ENCODE data around the gene NDUFA8. TPM values are rescaled to one million over a fixed set of nuclear protein-coding genes. Genes with fewer than 3 reads are reported as not detected.

Gene NDUFA8
- polyA plus RNA-seq, 1 donor (not counting 4 experiments of a cell fraction or from before 2014, with no cell fraction given), result 105 TPM

DNA sequence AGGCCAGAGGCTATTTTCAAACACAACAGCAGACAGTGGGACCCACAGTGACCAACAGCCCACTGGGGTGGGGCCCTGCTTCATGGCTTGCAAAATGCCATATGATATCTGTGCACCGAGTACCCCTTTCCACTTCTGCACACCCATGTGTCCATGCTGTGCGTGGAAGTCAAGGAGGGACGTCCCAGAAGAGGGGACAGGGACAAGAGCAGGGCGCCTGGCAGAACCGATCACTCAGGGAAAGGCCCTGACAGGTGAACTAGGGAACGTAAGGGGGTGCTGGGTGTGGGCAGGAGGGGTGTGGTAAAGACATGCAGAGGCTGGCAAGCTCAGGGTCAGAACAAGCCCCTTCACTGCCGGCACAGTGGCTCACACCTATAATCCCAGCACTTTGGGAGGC is 58.8 kb downstream of the NDUFA8 start:
- H4K20me1 ChIP-seq (ENCODE audit: control insufficient read depth, extremely low read depth, insufficient read depth, low read length), result no peaks in the 10 kb centered on the region
- no peak overlapping the region for H3K27ac ChIP-seq (ENCODE audit: control insufficient read depth, insufficient read depth, low read length)
- no peaks in the 10 kb centered on the region for H3K27me3 ChIP-seq (ENCODE audit: control insufficient read depth, extremely low read depth, insufficient read depth, low read length)
- no peaks in the 10 kb centered on the region for H3K9me3 ChIP-seq (ENCODE audit: control insufficient read depth, low read depth, low read length)
- H3K4me3 ChIP-seq (ENCODE audit: control insufficient read depth in 2 of 3, extremely low read depth in 1 of 3, insufficient read depth in 2 of 3, low read depth in 1 of 3, low read length in 3 of 3), result no peak overlapping the region
- no peaks in the 10 kb centered on the region for H3K36me3 ChIP-seq (ENCODE audit: control insufficient read depth in 2 of 2, extremely low read depth in 1 of 2, insufficient read depth in 2 of 2, low read length in 2 of 2)
- DNase-seq (ENCODE audit: low read depth, low spot score) (no peak), FAIRE-seq (no peak)
- no peaks in the 10 kb centered on the region for H3K9me1 ChIP-seq (ENCODE audit: control insufficient read depth, extremely low read depth, insufficient read depth, low read length)
- dilution Hi-C loops (cut with MboI; ENCODE audit: extremely low pct_ligation_motif_present, low sequenced_read_pairs), result no loop called here
- H3K4me2 ChIP-seq (ENCODE audit: control insufficient read depth, extremely low read depth, insufficient read depth, low read depth, low read length), result no peak overlapping the region
- no peaks in the 10 kb centered on the region for H3K4me1 ChIP-seq (ENCODE audit: control insufficient read depth, extremely low read depth, insufficient read depth, low read length)
- no peak overlapping the region for H3K9ac ChIP-seq (ENCODE audit: control insufficient read depth, extremely low read depth, insufficient read depth, low read length)
- H3K79me2 ChIP-seq (ENCODE audit: control insufficient read depth, insufficient read depth, low read length), result no peaks in the 10 kb centered on the region
- TF ChIP-seq, protein P1, sequence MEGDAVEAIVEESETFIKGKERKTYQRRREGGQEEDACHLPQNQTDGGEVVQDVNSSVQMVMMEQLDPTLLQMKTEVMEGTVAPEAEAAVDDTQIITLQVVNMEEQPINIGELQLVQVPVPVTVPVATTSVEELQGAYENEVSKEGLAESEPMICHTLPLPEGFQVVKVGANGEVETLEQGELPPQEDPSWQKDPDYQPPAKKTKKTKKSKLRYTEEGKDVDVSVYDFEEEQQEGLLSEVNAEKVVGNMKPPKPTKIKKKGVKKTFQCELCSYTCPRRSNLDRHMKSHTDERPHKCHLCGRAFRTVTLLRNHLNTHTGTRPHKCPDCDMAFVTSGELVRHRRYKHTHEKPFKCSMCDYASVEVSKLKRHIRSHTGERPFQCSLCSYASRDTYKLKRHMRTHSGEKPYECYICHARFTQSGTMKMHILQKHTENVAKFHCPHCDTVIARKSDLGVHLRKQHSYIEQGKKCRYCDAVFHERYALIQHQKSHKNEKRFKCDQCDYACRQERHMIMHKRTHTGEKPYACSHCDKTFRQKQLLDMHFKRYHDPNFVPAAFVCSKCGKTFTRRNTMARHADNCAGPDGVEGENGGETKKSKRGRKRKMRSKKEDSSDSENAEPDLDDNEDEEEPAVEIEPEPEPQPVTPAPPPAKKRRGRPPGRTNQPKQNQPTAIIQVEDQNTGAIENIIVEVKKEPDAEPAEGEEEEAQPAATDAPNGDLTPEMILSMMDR (optimal IDR thresholded peaks at IDR 0.05 in 1 of 3, IDR thresholded peaks at IDR 0.05 in 1 of 3, conservative IDR thresholded peaks at IDR 0.05 in 1 of 3; ENCODE audit: extremely low read depth in 1 of 3, insufficient read depth in 2 of 3, low read length in 3 of 3), result no peak
- no peak for TF ChIP-seq EZH2 (IDR thresholded peaks at IDR 0.05; ENCODE audit: low read length)
- H2AFZ ChIP-seq (ENCODE audit: control insufficient read depth, low read length), result no peak overlapping the region

DNA sequence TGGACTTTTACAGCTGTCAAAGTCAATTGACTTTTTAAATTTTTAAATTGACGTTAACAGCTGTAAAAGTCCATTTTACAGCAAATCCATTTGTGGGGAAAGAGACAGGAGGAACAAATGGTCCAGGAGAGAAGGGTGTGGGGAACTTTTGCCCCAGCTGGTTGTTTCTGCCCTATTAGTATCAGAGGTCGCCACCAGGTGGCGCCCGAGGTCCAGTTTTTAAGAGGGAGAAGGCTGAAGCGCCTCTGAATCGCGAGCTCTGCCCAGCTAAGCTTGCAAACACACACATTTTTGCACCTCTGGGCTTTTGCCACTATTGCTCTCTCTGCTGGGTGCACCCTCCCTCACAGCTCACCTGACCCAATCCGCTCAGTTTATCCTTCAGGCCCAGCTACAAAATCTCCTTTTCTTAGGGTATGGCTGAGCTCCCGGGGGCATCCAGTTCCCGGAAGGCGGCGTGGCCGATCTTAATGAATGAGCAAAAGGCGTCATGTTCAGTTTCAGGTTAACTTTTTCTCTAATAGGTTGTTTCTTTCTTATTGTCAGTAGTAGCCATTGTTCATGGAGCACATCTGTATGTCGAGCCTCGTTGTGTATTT is 60.2 kb downstream of the NDUFA8 start:
- dilution Hi-C loops (cut with MboI; ENCODE audit: extremely low pct_ligation_motif_present, low sequenced_read_pairs), result no loop called here
- FAIRE-seq, result peak; percentile 9
- no peaks in the 10 kb centered on the region for H3K9me3 ChIP-seq (ENCODE audit: control insufficient read depth, low read depth, low read length)
- H3K9me1 ChIP-seq (ENCODE audit: control insufficient read depth, extremely low read depth, insufficient read depth, low read length), result no peaks in the 10 kb centered on the region
- H3K4me2 ChIP-seq (ENCODE audit: control insufficient read depth, extremely low read depth, insufficient read depth, low read depth, low read length), result peak overlapping the region; percentile 49
- no peak overlapping the region for H3K9ac ChIP-seq (ENCODE audit: control insufficient read depth, extremely low read depth, insufficient read depth, low read length)
- no peaks in the 10 kb centered on the region for H3K27me3 ChIP-seq (ENCODE audit: control insufficient read depth, extremely low read depth, insufficient read depth, low read length)
- no peaks in the 10 kb centered on the region for H3K36me3 ChIP-seq (ENCODE audit: control insufficient read depth in 2 of 2, extremely low read depth in 1 of 2, insufficient read depth in 2 of 2, low read length in 2 of 2)
- H3K4me3 ChIP-seq (ENCODE audit: control insufficient read depth in 2 of 3, extremely low read depth in 1 of 3, insufficient read depth in 2 of 3, low read depth in 1 of 3, low read length in 3 of 3), result peak overlapping the region in 1 of 3 experiments; percentile 34
- no peak overlapping the region for H3K27ac ChIP-seq (ENCODE audit: control insufficient read depth, insufficient read depth, low read length)
- no peak for DNase-seq (ENCODE audit: low read depth, low spot score)
- no peak for TF ChIP-seq EZH2 (IDR thresholded peaks at IDR 0.05; ENCODE audit: low read length)
- TF ChIP-seq, protein P1 (optimal IDR thresholded peaks at IDR 0.05 in 1 of 3, IDR thresholded peaks at IDR 0.05 in 1 of 3, conservative IDR thresholded peaks at IDR 0.05 in 1 of 3; ENCODE audit: extremely low read depth in 1 of 3, insufficient read depth in 2 of 3, low read length in 3 of 3), result peak; percentile 75 to 86 (median 75)
- no peaks in the 10 kb centered on the region for H3K79me2 ChIP-seq (ENCODE audit: control insufficient read depth, insufficient read depth, low read length)
- H4K20me1 ChIP-seq (ENCODE audit: control insufficient read depth, extremely low read depth, insufficient read depth, low read length), result no peaks in the 10 kb centered on the region
- H3K4me1 ChIP-seq (ENCODE audit: control insufficient read depth, extremely low read depth, insufficient read depth, low read length), result no peaks in the 10 kb centered on the region
- no peak overlapping the region for H2AFZ ChIP-seq (ENCODE audit: control insufficient read depth, low read length)
